ENCODE measurements around the gene FOSB. TPM values are rescaled to one million over a fixed set of nuclear protein-coding genes. Genes with fewer than 3 reads are reported as not detected.

The FOSB gene
- total and polyA plus RNA-seq, 9 donors = 2.9 to 295 (median 44.3) TPM

DNA sequence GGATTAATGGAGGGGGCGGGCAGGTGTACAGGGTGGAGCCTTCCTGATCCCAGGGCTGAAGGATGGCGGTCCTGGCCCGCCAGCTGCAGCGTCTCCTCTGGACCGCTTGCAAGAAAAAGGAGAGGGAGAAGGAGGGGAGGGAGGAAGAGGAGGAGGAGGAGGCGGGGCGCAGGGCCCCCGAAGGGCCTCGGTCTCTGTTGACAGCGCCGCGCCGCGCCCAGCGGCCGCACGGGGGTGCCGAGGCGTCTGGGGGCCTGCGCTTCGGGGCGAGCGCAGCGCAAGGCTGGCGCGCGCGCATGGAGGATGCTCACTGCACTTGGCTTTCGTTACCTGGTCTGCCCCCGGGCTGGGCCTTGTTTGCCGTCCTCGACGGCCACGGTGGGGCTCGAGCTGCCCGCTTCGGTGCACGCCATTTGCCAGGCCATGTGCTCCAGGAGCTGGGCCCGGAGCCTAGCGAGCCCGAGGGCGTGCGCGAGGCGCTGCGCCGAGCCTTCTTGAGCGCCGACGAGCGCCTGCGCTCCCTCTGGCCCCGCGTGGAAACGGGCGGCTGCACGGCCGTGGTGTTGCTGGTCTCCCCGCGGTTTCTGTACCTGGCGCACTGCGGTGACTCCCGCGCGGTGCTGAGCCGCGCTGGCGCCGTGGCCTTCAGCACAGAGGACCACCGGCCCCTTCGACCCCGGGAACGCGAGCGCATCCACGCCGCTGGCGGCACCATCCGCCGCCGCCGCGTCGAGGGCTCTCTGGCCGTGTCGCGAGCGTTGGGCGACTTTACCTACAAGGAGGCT is 30.8 kb downstream of the FOSB start, which contains the start of gene PPM1N:
Gene PPM1N (plus strand): TSS at position 33 of the 785 bp plus-strand sequence. CDS start 30 bp downstream, at position 63.
- H3K27ac ChIP-seq = no peak within 1 kb of the TSS
- TF ChIP-seq POLR2A (IDR thresholded peaks at IDR 0.05) = no peak
- TF ChIP-seq, protein P1, sequence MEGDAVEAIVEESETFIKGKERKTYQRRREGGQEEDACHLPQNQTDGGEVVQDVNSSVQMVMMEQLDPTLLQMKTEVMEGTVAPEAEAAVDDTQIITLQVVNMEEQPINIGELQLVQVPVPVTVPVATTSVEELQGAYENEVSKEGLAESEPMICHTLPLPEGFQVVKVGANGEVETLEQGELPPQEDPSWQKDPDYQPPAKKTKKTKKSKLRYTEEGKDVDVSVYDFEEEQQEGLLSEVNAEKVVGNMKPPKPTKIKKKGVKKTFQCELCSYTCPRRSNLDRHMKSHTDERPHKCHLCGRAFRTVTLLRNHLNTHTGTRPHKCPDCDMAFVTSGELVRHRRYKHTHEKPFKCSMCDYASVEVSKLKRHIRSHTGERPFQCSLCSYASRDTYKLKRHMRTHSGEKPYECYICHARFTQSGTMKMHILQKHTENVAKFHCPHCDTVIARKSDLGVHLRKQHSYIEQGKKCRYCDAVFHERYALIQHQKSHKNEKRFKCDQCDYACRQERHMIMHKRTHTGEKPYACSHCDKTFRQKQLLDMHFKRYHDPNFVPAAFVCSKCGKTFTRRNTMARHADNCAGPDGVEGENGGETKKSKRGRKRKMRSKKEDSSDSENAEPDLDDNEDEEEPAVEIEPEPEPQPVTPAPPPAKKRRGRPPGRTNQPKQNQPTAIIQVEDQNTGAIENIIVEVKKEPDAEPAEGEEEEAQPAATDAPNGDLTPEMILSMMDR (IDR thresholded peaks at IDR 0.05) = no peak
- TF ChIP-seq EP300 (IDR thresholded peaks at IDR 0.05) = no peak
- H3K9me3 ChIP-seq = no peaks in the 10 kb centered on the region
- H3K4me1 ChIP-seq (ENCODE audit: insufficient read depth) = peaks cover 7% of the 10 kb centered on the region
- DNase-seq = peak in 1 of 5 donors; percentile 24
- no peaks in the 10 kb centered on the region for H3K36me3 ChIP-seq
- WGBS, 3 donors = 0 to 1% (median 1%) methylated on average over 57 to 89 of the region's 89 CpGs
- peaks cover 3% of the 10 kb centered on the region for H3K27me3 ChIP-seq
- intact Hi-C loops (cut with DNase I) = no loop called here
- peak within 1 kb of the TSS; percentile 10 for H3K4me3 ChIP-seq

DNA sequence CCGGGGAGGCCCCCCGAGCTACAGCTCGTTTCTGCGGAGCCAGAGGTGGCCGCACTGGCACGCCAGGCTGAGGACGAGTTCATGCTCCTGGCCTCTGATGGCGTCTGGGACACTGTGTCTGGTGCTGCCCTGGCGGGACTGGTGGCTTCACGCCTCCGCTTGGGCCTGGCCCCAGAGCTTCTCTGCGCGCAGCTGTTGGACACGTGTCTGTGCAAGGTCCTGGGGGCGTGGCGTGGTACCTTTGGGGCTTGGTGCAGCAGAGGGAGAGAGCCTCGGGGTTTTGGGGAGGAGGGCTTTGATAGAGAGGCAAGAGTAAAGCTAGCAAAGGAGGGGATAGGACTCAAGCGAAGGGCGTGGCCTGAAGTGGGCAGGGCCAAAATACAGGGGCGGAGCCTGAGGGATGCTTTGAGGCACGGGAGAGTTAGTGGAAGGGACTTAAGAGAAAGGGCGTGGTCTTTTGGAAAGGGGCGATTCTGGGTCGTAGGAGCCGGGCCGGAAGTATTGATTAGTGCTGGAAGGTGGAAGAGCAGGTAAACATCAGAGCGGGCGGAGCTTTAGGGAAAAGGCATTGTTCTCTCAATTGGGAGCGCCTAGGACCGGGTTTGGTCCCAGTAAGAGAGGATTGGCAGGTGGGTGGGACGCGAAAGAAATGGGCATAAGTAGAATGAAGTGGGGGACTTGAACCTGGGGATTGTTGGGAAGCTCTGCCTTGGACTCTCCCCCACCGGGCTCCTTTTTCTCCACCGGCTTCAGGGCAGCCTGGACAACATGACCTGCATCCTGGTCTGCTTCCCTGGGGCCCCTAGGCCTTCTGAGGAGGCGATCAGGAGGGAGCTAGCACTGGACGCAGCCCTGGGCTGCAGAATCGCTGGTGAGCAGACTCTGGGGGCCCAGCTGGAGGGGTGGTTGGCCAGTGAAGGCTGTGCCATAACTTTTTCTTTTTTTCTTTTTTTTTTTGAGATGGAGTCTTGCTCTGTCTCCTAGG is 31.7 kb downstream of the FOSB start:
- Histone ChIP-seq H3K4me3 (no peak overlapping the region), H3K27ac (no peak overlapping the region), H3K27me3 (peaks cover 3% of the 10 kb centered on the region), H3K4me1 (ENCODE audit: insufficient read depth) (peaks cover 7% of the 10 kb centered on the region), H3K9me3 (no peaks in the 10 kb centered on the region), H3K36me3 (no peaks in the 10 kb centered on the region)
- peak in 1 of 5 donors; percentile 33 for DNase-seq
- 4 to 8% (median 7%) methylated on average over 34 to 37 of the region's 37 CpGs for WGBS, 3 donors
- TF ChIP-seq POLR2A (IDR thresholded peaks at IDR 0.05) = no peak
- no peak for TF ChIP-seq EP300 (IDR thresholded peaks at IDR 0.05)
- TF ChIP-seq, protein P1 (IDR thresholded peaks at IDR 0.05) = no peak
- intact Hi-C loops (cut with DNase I) = no loop called here

DNA sequence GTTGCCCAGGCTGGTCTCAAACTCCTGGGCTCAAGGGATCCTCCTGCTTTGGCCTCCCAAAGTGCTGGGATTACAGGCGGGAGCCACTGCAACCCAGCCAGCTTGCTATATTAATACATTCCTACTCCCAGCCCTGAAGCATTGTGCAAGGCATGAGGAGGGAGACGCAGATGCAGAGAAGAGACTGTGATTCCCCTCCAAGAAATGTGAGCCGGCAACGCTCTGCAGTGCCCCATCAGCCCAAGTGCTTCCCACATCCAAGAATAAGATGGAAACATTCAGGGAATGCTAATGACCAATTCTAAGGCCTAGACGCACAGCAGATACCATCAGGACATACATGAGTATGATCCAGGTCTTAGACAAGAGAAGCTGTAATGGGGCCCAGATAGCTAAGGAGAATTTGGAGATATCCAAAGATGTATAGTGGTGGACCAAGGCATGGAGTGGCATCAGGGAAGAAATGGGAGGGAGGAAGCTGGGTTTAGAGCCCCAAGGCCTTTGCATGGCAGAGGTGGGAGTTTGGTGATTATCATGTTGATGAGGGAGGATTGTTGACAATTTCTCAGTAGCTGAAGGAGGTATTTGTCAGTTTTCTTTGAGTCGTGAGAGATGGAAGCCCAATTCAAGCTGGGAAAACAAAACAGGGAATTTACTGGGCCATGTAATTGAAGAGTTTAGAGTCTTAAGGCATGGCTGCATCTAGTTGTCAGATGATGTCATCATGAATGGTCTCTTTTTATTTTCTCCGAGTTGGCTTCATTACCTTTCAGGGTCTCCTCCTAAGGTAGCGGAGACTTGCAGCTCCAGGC is 33.3 kb downstream of the FOSB start:
- no peaks in the 10 kb centered on the region for H3K27me3 ChIP-seq
- intact Hi-C loops (cut with DNase I) = no loop called here

More for the DNA sequence above, 33.3 kb downstream of the FOSB start:
- H3K9me3 ChIP-seq = no peaks in the 10 kb centered on the region
- TF ChIP-seq EP300 (IDR thresholded peaks at IDR 0.05) (no peak), POLR2A (IDR thresholded peaks at IDR 0.05) (no peak)
- TF ChIP-seq, protein P1 (IDR thresholded peaks at IDR 0.05) = no peak
- no peak overlapping the region for H3K4me3 ChIP-seq
- peaks cover 7% of the 10 kb centered on the region for H3K4me1 ChIP-seq (ENCODE audit: insufficient read depth)
- H3K36me3 ChIP-seq = no peaks in the 10 kb centered on the region
- WGBS, 3 donors = 76 to 82% (median 81%) methylated on average over 8 of the region's 8 CpGs
- no peak overlapping the region for H3K27ac ChIP-seq
- DNase-seq = no peak

All from ovary (tissue), 9 donors.